Mesenteric fat pad (tissue), 1 donor: ENCODE data around the gene SMIM31. TPM values are rescaled to one million over a fixed set of nuclear protein-coding genes. Genes with fewer than 3 reads are reported as not detected.

Experiments
- DNase-seq: peaks from one replicate; pipeline ENCODE4 v3.0.0-alpha.2; 2020; ENCODE audit warnings: low spot score
- long read RNA-seq: library from polyadenylated mRNA; unstranded; transcript quantifications from one replicate; pipeline ENCODE4 v2.0.0, GENCODE V29; 2020
- total RNA-seq: library from RNA; stranded (reverse); fragmentation: NEBNext Ultra II Directional; extraction: Animal tissue kit (Norgen Biotek cat#: 25700); gene quantifications from one replicate; pipeline ENCODE4 v1.2.1, GENCODE V29; 2021
- donor health status: DM: yes; HTN: yes; CAD: no.

The SMIM31 gene
- total RNA-seq: not detected
- long read RNA-seq: 0 reads

DNA sequence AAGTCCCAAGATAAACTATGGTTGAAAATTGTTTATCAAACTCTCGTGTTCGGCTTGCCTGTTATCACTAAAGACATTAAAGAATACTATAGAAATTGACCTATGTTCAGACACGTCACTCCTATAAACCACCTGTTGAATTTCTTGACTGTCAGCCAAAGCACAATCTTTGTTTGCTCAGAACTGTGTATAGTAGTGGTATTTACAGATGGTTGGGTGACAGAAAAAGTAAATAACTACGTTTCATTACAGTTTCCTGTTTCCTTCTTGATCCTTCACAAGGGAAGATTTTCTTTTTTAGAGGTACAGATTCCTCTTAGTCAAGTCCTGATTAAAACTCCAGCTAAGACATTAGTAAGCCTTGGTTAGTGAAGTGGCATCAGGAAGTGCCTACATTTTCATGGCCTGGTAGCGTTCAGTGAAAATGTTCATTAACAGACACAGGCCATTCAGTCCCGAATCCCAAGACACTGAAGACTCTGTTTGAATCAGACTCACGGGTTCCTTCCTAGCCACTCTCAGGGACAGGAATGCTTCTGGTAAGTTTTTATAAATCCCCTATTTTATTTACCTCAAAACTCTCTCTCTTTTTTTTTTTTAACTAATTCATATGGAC is at the start of gene SMIM31:
Gene SMIM31, plus strand, starts transcription at position 259 of the 616 bp plus-strand sequence. CDS start 16,313 bp downstream, outside the sequence.
- DNase-seq: no peak

DNA sequence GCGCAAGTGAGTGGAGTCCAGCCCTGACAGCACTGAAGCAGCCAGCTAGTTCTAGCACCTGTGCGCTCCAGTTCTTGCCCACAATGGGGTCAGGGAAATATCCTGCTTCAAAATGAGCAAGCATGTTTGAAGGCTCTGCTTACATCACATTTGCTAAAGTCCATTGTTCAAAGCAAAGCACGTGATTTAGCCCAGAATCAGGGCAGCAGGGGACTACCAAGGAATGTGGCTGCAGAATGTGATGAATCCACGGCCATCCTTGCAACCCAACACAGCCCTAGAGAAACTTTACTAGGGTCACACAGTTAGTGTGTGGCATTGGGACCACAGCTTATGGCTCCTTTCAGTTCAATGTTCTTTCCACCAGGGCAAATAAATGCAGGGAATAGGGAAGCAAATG is 47.3 kb upstream of the SMIM31 start:
- DNase-seq: no peak

DNA sequence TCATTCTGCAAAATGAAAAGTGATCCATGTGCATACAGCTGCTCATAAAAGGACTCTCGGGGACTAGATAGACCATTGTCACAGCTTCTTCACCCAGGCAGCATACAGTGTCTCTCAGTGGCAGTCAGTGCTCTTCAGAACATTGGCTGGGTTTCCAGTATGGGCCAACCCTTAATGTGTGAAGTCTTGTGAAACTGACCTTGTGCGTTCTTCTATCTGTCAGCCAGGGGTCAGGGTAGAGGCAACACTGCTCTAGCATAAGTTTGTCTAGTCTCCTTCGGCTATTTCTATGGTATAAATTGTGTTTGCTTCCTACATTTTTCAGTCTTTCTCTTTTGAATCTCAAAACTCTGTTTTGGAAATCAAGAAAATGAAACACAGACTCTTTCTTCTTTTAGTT is 37.0 kb upstream of the SMIM31 start:
- no peak for DNase-seq

DNA sequence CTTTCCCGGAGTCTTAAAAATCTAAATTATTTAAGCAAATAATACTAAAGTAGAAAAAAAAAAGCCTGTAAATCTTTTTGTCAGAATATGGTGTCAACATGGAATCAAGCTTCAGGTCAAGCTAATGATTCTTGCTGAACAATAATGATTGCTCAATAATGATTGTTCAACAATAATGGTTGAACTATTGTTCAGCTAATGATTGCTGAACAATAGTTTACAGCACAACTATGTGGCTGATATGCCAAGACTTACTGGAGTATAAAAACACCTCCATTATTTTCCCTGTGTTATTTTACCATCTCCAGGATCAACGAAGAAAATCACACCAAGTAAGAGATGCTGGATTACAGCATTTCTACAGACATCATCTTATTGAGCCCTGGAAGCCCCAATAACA is 35.1 kb upstream of the SMIM31 start:
- DNase-seq: no peak

DNA sequence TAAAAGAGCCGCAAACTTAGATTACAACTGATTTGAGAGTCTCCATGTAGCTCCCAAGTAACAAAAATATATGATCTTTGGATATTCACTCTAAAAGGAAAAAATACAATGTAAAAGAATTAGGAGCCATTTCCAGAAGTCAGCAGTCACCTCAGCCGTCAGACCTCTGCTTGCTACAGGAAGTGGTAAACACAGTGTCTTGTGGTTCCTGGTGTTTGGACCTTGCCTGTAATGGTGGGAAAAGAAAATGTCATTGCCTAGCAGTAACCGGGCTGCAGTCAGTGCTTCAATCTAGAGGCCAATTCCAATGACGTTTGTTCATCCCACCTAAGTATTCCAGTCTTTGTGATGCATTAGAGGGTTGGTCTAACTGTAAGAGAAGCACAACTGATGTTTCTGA is 28.9 kb upstream of the SMIM31 start:
- no peak for DNase-seq

DNA sequence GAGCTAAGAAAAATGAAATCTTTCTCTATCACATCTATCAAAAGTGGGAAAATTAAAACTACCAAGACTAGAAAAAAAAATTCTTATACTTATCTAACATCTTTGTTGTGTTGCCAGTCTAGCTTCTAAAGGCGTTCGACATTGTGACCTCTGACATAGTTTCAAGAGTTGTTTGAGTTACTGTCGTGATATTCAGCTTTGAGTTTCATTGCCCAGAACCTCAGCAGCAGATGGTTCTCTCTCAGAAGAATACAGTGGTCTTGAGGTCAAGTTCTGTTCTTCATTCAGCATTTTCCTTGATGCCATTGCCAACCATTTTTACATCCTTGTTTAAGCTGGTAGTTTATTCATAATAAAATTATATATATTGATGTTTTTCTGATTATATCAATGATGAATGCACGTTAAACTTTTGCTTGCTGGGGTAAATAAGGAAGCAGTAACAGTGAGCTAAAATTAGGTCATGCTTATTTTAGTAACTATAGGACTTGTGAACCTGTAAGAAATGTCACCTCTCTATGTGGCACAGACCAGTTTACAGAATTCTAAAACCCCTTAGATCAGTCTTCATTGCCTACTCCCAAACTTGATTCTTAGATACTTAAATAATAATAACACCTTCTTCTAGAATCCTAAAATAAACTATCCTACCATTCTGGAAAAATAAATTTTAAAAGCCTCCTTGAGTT is 23.1 kb upstream of the SMIM31 start:
- no peak for DNase-seq

DNA sequence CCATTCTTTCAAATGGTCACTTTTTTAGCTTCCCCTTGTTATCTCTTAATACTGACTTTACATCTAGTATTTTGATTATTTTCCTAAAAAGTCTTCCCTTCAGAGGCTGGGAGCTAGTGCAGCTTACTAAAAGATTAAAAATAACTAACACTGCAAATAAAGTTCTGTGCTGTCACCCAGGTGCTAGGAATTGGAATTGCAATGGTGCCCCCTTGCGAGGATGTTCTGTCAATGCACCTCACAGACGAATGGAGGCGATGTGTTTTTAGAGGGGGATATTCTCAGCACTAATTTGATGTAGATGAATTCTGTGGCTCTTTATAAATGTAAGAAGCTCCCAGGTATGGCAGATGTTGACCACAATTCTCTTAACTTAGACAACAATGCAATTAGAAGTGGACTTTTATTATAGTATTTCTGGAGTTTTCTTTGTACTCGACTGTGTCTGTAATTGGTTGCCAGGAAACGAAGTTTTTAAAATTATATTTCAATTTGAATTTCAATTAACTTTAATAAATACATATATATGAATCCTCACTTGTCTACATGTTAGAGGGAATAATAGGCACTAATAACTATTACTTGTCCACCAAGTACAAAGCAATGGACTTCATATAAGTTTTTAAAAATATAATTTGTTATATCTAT is 22.0 kb upstream of the SMIM31 start:
- DNase-seq: no peak

DNA sequence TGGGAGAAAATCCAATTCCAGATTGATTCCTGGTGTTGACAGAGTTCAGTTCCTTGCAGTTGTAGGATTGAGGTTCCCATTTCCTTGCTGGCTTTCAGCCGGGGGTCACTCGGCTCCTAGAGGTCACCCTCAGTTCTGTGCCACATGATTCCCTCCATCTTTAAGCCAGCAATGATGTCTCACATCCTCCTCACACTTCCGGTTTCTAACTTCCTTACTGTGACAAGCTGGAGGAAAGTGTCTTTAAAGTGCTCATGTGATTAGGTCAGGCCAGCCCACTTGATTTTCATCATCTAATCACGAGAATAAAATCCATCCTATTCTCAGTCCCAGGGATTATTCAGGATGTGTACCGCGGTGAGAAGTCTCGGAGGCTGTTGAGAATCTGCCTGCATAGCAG is 19.4 kb upstream of the SMIM31 start:
- DNase-seq: no peak

DNA sequence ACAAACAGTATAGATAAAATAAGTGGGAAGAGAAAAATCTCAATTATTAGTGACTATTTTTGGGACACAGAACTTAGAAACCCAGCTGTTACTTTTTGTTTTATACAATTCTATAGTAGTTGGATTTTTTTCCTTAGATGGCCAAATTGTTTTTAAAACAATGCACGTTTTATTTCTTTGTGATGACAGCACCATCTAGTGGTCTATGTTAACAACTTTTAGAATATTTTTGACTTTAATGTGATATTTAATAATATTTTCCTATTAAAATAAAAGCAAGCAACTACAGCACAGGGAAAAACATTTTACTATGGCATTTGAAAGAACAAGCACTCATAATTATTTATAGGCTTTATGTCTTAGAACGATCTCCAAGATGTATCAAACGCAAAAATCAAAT is 5.6 kb upstream of the SMIM31 start:
- DNase-seq: no peak

DNA sequence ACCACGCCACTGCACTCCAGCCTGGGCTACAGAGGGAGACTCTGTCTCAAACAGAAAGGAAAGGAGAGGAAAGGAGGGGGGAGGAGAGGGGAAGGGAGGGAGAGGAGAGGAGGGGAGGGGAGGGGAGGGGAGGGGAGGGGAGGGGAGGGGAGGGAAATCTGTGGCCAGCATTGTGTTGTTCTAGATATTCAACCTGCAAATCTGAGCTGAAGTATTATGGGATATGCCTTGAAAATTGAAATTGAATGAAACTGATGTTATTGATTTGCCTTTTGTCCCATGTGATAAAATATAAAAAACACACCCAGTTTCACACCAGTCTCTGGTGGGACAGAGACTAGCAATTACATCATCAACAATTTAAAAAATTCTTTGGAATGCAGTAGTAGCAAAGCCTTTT is 1.5 kb downstream of the SMIM31 start:
- DNase-seq: no peak

DNA sequence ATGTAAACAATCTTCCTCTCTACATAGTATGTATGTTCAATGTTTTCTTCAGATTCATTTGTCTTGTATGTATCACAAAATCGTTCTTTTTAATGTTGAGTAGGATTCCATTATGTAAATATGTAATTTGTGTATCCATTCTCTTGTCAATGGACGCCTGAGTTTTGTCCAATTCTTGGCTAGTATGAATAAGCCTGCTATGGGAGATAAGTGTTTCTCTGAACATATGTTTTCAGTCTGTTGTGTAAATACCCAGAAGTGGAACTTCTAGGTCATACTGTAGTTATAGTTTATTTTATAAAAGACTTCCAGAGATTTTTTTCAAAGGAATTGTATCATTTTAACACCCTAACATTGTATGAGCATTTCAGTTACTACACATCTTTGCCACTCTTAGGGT is 2.8 kb downstream of the SMIM31 start:
- DNase-seq: no peak

DNA sequence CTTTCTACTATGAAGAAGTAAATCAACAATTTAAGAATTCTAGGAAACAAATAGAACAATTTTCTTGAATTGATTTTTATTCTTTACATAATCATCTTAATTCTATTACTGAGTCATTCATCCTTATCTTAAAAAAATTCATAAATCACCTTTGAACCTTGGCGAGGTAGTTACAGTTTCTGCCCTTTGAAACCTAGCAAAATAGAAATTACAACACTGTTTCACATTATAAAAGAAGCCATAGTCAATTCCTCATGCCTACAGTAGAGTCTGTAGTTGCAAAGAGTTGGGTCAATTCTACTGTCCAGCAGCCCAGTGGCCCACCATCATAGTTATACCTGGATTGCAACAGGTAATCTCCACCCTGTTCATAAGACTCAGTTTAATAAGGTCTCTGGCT is 7.3 kb downstream of the SMIM31 start:
- no peak for DNase-seq

DNA sequence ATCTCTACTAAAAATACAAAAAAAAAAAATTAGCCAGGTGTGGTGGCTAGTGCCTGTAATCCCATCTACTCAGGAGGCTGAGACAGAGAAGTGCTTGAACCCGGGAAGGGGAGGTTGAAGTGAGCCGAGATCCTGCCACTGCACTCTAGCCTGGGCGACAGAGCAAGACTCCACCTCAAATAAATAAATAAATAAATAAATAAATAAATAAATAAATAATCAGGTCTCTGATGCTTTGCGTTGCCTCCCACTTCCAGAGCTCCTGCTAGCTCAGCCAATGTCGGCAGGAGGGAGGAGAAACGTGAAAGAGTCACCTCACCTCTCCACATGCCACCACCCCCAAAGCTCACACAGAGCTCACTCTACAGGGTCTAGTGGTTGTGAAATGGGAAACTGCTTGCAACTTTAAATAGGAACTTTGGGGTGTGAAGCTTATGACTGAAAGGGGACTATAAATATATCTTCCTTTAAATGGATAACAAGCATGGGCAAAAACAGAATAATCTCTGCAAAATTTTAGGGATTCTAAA is 7.9 kb downstream of the SMIM31 start:
- DNase-seq: no peak

DNA sequence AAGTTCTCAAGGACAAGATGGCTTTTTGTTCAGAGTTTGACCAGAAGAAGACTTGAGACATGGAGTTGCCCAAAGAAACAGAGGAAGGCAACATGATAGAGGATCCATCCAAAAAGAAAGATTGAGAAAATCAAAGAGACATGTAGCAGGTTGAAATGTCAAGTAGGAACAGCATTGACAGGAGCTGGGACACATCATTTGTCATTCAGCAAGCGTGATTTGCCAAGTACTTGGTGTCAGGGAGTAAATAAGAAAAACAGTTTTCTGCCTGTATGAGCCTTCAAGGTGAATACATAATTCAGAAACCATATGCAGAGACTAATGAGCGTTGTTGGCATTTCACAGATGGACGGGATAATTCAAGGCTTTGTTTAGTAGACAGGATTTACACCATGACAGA is 11.2 kb downstream of the SMIM31 start:
- no peak for DNase-seq

DNA sequence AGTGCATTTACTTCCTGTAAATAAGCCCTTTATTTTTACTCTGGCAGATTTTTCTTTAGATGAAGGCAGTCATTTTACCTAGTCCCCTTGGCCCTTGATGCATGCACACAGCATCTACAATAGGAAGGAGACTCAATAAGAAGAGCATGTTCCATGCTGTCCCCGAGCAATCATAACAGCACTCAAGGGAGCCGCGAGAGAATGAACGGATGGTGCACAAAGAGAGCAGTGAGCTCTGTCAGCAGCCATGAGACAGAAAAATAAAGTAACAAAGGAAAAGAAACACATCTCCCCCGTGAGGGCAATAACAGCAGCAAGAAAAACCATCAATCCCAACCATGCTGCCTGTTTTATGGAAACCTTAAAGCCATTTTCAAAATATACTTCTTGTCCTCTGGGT is 11.9 kb downstream of the SMIM31 start:
- DNase-seq: no peak

DNA sequence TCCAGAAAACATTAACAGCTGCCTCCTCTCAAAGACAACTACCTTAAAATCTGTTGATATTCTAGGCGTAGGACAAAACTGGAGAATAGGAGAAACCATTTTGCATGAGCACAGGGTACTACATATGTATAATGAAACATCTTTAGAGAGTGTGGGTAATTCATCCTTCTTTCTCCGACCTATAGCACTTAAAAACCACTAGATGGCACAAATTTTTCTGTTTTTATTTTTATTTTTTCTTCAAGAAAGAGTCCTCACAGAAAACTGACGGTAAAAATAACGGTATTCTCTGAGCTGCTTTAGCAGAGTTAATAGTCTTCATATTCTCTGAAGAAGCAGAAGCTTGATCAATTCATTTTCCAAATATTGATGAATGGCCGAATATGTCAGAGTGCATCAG is 14.6 kb downstream of the SMIM31 start:
- no peak for DNase-seq

DNA sequence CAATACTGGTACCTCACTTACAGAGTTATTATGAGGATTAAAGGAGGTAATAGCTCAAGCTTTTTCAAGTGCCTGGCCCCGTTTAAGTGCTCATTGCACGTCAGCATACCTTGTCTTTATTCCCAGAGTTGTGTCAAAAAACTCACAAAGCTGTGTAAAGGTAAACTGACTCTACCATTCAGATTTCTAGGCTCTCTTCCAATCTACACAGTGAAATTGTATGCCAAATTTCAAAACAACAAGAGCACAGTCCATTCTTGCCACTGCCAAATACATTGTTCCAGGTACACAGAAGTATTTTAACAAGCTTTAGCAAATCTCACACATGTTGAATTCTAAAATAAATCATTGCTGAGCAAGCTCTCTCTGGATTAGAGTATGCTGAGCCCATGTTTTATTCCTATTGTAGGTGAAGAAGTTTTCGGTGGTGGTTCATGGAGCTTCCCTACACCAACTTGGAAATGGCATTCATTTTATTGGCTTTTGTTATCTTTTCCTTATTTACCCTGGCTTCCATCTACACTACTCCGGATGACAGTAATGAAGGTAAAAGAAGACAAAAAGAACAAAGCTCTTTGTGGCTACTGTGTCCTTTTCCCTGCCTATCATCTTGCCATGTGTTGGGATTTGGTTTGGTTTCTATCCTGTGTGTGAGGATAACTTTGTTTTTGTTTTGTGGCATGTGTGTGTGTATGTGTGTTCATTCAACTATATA is 16.2 kb downstream of the SMIM31 start:
- no peak for DNase-seq

DNA sequence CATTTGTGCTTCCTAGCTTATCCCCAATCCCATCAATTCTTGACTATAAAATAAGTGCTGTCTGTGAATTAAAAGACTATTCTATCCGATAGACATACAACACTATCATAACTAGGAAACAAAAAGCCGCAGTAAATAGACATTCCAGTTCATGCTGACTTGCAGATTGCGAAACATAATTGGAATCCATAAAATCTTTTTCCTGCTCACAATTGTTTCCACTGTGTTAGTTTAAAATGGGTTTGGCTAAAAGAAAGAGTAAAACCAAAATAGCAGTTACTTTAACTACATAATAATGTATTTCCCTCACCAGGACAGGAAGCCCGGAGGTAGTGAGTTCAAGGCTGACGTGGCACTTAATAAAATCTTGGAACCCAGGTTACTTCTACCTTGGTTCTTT is 17.2 kb downstream of the SMIM31 start:
- DNase-seq: no peak

DNA sequence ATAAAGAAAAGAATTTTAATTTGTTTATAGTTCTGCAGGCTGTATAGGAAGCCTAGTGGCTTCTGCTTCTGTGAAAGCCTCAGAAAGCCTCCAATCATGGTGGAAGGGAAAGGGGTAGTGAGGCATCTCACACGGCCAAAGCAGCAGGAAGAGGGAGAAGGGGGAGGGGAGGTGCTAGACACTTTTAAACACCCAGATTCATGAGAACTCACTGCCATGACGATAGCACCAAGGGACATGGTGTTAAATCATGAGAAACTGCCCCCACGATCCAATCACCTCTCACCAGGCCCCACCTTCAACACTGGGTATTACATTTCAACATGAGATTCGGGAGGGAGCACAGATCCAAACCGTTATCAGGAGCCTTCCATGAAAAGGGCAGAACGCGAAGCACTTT is 18.1 kb downstream of the SMIM31 start:
- no peak for DNase-seq

DNA sequence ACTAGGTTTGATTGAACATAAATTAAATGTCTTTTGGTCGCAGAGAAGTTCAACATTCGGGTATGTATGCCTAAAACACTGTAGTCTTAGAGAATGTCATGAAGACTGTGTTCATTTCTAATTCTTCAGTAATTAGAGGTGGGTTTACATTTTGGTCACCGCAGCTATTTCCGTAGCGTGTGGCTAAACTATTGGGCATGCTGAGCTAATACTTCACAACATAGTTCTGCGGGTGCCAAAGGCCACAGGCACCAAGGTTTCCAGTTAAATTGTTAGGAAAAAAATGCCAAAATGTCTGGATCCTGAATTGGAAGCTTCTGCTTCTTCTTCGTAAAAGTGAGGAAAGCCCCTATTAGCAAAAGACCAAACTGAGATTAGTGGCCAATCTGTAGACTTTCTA is 25.1 kb downstream of the SMIM31 start:
- no peak for DNase-seq

DNA sequence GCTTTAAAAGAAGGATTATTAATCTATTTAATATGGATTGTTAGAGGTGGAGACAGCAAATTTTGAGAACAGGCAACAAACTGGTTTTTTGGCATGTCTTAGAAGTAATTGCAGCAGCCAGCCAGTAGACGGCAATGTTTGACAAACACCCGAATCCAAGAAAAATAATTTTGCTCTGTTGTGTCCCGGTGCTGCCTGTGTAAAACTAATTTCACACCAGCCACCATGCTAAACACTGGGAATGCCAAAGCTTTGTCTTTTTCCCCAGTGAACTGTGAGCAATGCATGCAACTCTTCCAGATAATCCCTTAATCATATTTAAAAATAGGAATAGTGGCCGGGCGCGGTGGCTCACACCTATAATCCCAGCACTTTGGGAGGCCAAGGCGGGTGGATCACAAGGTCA is 25.9 kb downstream of the SMIM31 start:
- no peak for DNase-seq

DNA sequence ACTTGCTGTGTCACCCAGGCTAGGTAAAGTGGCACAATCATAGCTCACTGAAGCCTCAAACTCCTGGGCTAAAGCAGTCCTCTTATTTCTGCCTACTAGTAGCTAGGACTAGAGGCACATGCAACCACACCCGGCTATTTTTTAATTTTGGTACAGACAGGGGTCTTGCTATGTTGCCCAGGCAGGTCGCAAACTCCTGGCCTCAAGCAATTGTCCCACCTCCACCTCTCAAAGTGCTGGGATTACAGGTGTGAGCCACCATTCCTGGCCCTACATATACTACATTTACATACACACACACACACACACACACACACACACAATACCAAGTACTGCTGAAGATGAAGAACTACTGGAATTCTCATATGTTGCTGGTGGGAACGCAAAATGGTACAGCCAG is 26.9 kb downstream of the SMIM31 start:
- DNase-seq: no peak
